ENCODE measurements around the gene RB1.

RB1 gene

DNA sequence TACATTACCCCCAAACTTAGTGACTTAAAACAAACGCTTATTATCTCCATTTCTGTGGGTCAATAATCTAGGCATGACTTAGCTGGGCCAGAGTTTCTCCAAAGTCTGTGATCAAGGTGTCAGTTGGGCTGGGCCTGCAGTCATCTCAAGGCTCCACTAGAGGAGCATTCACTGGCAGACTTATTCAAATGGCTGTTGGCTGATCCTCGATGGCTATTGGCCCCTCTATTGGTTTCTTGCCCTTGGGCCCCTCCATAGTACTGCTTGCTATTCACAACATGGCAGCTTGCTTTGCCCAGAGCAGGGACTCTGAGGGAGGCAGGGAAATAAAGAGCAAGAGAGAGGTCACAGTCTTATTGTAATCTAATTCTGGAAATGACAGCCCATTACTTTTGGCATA, 171.7 kb downstream of the RB1 start:
- DNase-seq: no peak

DNA sequence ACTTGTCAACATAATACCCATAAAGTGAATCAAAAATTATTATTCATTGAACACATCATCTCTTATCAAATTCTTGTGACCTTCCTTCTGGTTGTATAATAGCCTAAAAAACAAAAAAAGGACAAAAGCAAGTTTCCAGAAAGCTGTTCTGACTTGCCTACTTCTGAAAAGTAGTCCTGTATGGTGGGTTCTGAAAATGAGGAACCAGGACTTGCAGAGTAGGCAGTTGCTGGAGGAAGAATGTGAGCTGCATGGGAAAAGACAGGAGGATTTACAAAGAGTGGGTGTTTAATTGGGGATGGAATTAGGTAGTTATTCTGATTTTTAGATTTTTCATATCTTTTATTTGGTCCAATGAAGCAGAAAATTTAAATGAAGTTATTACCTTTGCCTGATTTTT, 172.7 kb downstream of the RB1 start:
- DNase-seq: no peak

DNA sequence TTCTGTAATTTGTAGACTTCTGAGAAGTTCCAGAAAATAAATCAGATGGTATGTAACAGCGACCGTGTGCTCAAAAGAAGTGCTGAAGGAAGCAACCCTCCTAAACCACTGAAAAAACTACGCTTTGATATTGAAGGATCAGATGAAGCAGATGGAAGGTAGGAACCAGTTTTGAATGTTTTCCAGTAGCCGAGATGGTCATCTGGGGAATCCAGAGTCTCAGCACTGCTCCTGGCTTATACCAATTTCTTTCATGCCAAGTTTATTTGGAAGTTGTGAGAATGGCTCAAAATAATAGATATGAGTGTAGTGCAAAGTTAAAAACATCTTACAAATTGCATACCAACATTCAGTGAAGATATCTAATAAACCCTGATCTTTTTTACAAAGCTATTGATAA, 173.1 kb downstream of the RB1 start:
- no peak for DNase-seq

DNA sequence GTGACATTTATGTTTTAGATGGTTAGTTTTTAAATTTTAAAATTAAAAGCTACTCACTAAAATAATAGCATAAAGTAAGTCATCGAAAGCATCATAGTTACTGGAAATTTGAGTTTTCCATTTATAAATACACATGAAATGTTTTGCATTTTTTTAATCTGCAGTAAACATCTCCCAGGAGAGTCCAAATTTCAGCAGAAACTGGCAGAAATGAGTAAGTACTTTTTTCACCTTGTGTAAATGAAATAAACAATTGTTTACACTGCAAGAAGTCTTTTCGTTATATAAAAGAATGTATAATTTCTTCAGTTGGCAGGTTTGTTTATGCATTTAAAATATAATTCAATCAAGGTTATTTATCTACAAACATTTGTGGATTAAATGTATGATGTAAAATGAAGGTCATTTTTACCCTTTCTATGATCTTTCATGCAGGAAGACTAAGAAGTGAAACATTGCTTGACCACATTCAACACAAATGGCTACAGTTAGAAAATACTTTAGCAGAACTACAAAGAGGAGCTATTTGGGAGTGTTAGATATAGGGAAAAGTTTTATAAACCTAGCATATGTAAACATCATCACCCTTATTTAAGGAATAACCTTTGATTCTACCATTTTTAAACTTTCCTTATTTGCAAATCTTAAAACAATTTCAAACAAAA, 173.8 kb downstream of the RB1 start:
- no peak for DNase-seq

DNA sequence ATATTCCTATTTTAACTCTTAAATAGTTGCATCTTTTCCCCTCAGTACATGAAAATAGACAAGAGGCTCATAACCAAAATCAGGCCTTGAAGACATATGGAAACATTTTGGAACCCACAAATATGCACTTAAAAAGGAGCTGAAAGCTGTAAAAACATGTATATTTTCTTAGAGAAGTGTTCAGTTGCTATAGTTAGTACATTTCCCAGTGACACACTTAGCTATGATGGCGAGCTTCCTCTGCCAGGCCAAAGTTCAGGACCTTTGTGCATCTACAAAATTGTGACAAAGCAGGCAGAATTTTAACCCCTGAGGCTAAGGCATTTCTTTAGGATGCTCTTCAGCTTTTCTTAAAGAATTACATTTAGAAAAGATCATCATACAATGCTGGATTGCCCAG, 174.8 kb downstream of the RB1 start:
- no peak for DNase-seq

DNA sequence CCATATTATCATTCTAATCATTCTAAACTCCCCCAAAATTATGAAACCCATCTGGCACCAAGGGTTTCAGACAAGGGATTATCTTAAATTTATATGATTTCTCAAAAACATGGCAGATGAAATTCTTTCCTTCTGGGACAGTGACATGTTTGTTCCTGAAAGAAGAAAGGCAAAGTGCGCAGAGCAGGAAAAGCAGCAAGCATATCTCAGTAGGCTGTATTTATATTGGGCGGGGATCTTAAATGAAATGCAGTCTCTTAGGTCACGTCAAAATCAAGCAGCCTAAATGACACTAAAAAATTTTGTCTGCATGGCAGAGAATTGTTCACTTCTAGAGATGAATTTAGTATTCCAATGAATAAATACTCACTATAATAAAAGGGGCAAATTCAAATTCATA, 180.0 kb downstream of the RB1 start:
- no peak for DNase-seq

DNA sequence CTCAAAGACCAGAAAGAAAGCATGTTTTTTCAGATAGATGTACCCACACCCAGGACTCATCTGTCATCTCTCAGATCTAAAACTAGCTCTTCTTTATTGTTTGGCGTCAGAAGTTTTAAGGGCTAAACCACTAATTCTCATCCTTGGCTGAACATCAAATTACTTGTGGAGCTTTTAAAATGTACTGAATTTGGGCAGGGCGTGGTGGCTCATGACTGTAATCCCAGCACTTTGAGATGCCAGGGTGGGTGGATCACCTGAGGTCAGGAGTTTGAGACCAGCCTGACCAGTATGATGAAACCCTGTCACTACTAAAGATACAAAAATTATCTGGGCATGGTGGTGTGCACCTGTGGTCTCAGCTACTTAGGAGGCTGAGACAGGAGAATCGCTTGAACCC, 181.9 kb downstream of the RB1 start:
- no peak for DNase-seq

DNA sequence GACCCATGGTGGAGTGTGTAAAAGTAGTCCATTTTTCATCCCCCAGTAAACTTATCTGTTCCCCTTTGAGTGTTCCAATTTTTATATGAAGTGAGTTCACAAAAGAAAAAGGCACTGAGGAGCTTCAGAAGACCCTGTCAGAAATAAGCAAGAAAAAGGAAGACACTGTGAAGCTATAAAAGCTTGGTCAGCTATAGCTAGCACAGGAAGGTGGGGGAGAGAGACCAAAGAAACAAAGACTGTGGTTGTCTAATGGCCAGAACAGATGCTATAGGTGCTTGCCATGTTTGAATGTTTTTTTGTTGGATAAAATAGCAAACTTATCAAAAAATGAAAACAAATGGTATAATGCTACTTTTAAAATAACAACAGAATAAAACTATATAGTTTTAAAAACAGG, 182.8 kb downstream of the RB1 start:
- no peak for DNase-seq

DNA sequence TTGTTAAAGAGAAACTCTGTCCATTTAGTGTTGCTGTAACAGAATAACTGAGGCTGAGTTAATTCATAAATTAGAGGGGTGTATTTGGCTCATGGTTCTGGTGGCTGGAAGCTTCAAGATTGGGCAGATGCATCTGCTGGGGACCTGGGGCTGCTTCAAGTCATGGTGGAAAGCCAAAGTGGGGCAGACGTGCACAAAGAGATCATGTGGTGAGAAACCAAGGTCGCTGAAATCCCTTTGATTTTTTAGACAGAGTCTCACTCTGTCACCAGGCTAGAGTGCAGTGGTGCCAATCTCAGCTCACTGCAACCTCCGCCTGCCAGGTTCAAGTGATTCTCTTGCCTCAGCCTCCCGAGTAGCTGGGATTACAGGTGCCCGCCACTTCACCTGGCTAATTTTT, 183.3 kb downstream of the RB1 start:
- no peak for DNase-seq

DNA sequence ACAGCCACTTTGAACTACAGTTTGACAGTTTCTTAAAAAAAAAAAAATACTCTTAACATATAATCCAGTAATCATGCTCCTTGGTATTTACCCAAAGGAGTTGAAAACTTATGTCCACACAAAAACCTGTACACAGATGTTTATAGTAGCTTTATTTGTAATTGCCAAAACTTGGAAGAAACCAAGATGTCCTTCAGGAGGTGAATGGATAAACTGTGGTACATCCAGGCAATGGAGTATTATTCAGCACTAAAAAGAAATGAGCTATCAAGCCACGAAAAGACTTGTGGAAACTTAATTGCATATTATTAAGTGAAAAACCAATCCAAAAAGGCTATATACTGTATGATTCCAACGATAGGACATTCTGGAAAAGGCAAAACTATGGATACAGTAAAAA, 184.4 kb downstream of the RB1 start:
- DNase-seq: no peak

DNA sequence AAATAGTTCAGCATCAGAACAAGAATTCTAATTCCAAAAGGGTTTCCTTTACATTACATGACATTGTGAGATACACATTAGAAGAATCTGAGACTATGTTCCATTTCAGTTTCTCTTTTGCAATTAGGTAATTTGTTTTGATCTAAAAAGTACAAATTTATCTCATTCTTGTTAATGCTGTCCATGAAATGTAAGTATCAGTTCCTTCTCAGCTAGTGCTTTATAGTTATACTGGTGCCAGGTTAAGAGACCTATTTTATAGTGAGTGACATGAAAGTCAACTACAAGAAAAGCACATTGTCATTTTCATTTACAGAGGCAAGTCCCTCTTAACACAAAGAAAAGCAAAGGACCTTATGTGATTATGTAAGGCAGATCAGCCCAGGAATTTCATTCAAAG, 185.4 kb downstream of the RB1 start:
- no peak for DNase-seq

DNA sequence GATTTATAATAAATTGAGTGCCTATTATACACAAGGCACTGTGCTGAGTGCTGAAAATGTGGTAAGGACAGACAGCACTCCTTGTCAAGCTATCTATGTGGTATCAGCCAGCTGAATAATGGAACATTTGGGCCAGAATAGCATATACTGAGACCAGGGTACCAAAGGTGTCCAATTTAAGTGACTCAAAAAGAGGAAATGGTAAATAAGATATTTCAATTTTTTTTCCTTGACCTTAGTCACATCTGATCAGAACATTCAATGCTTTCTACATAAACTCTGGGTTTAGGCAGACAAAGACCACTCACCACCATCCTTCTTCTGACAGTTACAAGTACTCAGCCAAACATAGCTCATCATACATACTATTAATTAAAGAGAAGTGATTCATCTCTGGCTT, 186.1 kb downstream of the RB1 start:
- no peak for DNase-seq

DNA sequence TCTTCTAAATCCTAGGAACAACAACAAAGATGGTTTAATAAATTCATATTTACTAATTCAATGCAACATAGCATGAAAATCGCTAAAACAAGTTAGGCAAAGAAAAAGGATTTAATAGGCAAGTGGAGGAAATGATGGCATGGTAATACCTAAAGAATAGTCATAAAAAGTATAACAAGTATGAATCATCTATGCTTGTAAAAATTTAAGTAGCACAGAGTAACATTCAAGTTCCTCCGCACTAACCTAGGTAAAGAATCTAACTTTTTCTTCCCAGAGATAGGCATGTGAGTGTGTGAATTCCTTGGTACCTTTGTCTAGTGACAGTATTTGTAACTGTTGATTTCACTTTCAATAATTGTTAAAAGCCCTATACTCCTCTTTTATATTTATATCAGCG, 186.7 kb downstream of the RB1 start:
- no peak for DNase-seq

DNA sequence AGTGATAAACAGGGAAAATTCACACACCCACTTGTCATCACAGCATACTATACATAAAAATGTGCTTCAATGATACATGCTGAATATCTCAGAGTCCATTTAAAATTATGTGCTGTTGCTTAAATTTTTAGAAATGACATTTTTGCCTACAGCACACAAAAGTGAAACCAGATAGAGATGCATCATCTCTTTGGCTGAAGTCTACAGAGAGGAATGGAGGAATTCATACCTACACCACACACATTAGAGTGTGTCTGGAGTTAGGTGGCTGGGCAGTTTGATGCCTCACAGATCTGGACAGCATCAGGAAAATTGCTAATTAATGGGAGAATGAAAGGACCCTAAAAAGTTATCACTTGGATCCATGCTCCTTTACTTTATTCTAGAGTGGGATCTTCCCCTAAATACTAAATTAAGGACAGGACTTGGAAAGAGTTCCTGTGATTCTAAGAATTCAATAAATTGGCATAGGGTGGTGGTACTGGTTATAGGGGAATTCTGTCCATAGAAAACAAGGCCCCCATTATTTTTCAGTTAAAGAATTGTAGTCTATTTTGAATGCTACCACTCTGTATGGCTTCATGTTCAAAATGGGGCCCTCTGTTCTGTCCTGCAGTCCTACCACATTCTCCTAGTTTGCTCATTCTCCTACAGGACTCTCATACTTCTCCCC, 188.0 kb downstream of the RB1 start:
- DNase-seq: no peak

DNA sequence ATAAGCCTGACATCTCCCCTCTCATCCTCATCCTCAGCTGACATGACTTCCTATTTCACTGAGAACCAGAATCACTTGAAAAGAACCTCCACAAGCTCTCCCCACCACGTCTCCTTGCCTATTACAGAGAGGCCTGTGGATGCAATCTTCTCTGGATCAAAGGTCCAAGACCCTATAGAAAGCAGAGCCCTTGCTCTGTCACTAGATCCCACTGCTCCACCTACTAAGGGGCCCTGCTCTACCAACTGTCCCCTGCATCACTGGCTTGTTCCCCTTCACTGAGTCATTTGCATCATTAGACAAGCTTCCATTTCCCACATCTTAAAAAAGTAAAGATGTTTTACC, 188.5 kb downstream of the RB1 start:
- no peak for DNase-seq

DNA sequence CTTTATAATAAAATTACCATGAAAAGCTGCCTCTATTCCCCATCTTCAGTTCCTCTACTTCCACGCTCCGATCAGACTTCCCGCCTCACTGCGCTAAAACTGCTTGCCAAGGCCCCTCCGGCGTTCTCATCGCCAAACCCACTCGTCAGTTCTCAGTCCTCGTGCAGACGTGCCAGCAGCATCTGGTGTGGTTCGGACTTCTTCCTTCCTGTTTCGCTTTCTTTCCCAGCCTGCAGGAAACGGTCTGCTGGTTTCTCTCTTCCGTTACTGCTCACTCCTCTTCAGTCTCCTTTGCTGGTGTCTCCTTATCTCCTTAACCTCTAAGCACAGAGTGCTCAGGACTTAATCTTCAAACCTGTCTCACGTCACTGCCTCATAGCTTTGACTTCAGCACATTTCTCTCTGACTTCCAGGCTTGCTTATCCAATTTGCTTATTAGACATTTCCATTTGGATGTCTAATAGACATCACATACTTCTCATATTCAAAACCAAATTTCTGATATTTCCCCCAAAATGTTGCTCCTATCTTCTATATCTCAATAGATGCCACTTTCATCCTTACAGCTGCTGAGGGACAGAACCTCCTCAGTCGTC, 189.0 kb downstream of the RB1 start:
- no peak for DNase-seq

DNA sequence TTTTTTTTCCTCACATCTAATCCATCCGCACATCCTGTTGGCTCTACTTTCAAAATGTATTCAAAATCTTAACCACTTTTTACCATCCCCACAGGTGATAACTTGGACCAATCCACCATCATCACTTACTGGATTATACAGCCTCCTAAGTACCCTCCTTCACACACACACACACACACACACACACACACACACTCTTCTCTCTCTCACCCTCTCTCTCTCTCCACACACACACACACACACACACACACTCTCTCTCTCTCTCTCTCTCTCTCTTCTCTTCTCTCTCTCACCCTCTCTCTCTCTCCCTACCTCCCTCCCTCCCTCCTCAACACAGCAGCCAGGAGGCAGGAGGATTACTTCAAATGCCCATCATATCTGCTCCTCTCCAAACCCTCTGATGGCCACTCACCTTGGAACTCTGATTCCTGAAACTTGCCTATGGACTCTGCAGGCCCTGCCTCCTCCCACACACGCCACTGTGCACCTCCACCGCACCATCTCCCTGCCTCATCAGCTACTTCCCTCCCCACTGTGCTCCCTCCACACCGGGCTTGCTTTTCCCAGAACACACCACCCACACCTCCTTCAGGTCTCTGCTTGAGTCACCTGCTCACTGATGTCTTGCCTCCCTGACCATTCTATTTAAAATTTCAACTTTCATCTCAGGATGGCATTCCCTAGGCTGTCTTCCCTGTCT, 189.7 kb downstream of the RB1 start:
- DNase-seq: no peak

DNA sequence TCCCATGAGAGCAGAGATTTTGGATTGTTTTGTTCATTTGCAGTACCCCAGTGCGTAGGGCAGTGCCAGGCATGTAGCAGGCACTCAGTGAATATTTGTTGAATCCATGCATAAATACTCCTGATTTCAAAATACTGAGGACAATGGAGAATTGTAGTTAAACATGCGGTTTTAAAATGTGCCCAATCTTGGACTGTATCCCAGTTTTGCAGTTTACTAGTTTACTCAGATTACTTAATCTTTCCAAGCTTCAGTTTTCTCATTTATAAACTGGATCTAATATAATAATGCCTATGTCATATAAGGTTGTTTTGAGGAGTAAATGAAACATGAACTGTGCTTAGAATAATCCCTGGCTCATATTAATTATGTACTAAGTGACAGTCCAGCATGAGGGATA, 190.3 kb downstream of the RB1 start:
- DNase-seq: no peak

DNA sequence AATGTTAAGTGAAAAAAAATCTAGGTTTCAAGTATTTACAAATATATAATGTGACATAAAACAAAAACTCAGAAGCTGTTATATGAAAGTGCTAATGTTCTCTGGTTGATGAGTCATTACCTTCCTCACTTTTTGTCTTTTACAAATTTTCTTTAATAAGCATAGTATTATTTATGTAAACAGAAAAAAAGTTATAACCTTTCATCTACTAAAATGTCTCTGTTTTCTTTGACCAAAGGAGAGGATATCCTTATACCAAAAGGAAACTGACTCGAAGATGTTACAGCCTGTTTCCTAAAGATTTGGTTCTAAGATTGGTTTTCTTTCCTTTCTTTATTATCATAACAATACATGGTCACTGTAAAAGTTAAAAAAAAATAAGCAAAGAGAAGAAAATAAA, 191.3 kb downstream of the RB1 start:
- no peak for DNase-seq

DNA sequence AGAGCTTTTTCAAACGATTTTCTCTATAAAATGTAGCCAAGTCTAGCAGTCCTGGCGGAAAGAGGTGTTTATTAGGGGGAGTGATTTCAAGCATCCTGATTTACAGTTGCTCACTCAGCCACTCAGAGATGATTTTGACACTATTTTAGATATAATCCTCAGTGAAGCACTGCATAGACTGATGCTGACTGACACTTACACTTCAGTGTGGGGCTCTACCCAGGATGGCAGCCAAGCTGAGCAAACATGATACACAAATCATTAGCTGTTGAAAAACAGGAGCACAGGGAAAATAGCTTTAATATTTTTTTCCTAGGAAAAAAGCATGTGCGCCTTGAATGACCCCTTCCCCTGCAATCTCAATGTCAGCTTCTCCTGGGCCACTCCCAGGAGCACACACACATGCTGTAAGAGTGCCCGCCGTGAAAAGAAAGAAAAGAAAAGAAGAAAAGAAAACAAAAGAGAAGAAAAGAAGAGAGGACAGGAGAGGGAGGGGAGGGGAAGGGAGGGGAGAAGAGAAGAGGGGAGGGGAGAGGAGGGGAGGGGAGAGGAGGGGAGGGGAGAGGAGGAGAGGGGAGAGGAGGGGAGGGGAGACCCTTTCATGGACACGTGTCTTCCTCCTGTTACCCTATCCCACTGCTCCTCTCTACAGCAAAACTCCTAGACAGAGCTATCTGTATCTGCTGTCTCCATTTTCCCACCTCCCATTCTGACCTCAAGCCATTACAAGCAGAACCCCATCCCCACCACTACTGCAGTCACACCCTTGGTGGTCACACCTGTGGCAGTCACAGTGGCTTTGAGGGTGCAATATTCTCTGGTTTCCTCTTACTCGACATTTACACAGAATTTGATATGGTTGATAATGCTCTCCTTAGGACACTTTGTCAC, 193.0 kb downstream of the RB1 start:
- DNase-seq: no peak

DNA sequence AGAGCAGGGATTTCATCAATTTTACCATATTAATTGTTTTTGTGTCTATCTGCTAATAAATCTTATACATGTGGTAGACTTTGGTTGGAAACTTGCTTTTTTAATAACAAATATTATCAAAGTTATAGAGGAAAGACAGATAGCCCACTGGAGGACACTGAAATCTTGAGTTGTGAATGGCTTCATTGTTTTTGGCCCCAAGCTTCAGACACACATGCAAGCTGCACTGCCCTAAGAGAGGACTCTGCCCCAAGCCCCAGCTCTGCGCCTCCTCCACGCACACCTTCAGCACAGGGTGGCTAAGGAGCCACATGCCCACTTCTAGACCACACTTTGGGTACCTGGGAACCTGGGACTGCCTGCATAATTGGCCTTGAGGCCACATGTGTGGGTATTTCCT, 194.1 kb downstream of the RB1 start:
- DNase-seq: no peak

DNA sequence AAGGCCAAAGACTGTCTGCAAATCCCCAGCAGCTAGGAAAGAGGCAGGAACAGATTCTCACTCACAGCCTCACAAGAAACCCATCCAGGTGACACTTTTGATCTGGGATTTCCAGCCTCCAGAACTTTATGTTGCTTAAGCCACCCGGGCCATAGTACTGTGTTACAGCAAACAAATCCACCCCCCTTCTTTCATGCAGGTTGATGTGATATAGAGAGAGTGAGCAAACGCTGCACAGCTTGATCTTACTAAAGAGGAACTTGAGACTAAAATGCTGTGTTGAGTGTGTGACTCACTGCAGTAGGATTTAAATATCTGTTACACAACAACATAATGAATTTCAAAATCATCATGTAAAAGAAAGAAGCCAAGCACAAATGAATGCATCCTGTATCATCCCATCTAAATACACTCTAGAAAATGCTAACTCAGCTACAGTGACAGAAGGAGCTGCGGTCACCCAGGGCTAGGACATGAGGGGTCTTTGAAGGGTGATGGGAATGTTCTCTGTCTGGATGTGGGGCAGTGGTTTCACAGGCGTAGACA, 197.2 kb downstream of the RB1 start:
- no peak for DNase-seq

DNA sequence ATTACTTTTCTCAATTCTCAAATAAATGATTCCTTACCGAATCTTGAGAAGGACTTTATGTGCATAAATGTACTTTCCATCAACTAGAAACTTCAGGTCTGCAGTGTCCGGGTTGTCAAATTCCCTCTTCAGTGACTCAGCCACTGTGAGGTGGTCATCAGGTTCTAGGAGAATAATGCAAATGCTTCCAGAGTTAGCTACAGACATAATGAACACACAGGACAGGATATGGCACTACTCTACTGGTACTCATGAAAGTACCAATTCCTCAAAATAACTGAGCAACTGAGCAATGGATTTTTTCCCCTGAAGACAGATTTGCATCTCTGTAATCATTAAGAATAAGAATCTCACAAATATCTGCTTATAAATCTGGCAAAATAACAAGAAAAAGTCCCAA, 198.2 kb downstream of the RB1 start:
- no peak for DNase-seq

Data from DMS 273 treated with DMSO at 0.1 percent for 48 hours (cell line).